NCI-H2171 treated with DMSO at 0.1 percent for 48 hours (cell line): ENCODE results near the gene PRR36.
A peak's percentile ranks its signal among the peaks of the same experiment; 100 is the strongest.

ENCODE experiments used
- DNase-seq: peaks from one replicate; lab custom pipeline; 2025; lab: John Stamatoyannopoulos, UW

Gene PRR36

GRCh38 chr19:7872306-7873204 lies 1.6 kb downstream of the PRR36 start:
- DNase-seq, result no peak

- peak; percentile 65 for DNase-seq
Observed at GRCh38 chr19:7871437-7872305, 2.5 kb downstream of the PRR36 start.

- DNase-seq, result peak; percentile 21
Observed at GRCh38 chr19:7870571-7871436, 3.4 kb downstream of the PRR36 start.

- DNase-seq, result no peak
Observed at GRCh38 chr19:7869910-7870511, 4.2 kb downstream of the PRR36 start.

GRCh38 chr19:7869453-7869909 lies 4.7 kb downstream of the PRR36 start:
- DNase-seq, result no peak

- DNase-seq, result no peak
Observed at GRCh38 chr19:7868671-7869452, 5.3 kb downstream of the PRR36 start.

- no peak for DNase-seq
Observed at GRCh38 chr19:7868326-7868670, 5.9 kb downstream of the PRR36 start.

GRCh38 chr19:7867092-7867844 lies 6.9 kb downstream of the PRR36 start:
- DNase-seq, result no peak

GRCh38 chr19:7866399-7867091 lies 7.6 kb downstream of the PRR36 start:
- DNase-seq, result no peak

- no peak for DNase-seq
Observed at GRCh38 chr19:7865262-7865911, 8.8 kb downstream of the PRR36 start.

GRCh38 chr19:7864690-7865074 lies 9.5 kb downstream of the PRR36 start:
- no peak for DNase-seq

GRCh38 chr19:7863971-7864689 lies 10.1 kb downstream of the PRR36 start:
- DNase-seq, result no peak

- DNase-seq, result no peak
Observed at GRCh38 chr19:7863157-7863970, 10.8 kb downstream of the PRR36 start.

GRCh38 chr19:7862413-7862951 lies 11.7 kb downstream of the PRR36 start:
- DNase-seq, result no peak

GRCh38 chr19:7861619-7862412 lies 12.4 kb downstream of the PRR36 start:
- no peak for DNase-seq
